ENCODE measurements around the gene NUDT8. TPM values are rescaled to one million over a fixed set of nuclear protein-coding genes. Genes with fewer than 3 reads are reported as not detected.

Gene NUDT8
- total and polyA plus RNA-seq, 10 of the 15 experiments (the other 5 are each of a cell fraction or from before 2014, with no cell fraction given), result 0.32 to 18.2 (median 9.8) TPM

GRCh38 chr11:67600324-67601029 lies 29.3 kb downstream of the NUDT8 start (continued):
- TF ChIP-seq CREB1 (IDR thresholded peaks at IDR 0.05; ENCODE audit: low read depth) (no peak), STAT1 (conservative IDR thresholded peaks at IDR 0.05) (no peak), KDM1A (IDR thresholded peaks at IDR 0.05; ENCODE audit: borderline replicate concordance) (no peak), SP1 (IDR thresholded peaks at IDR 0.05; ENCODE audit: low read depth, low read length) (peak; percentile 72), RB1 (IDR thresholded peaks at IDR 0.05; ENCODE audit: borderline replicate concordance) (no peak; the same call in 1 of the 2 replicates), MTA3 (IDR thresholded peaks at IDR 0.05; ENCODE audit: borderline replicate concordance, low read length) (no peak), SMC3 (IDR thresholded peaks at IDR 0.05; ENCODE audit: borderline replicate concordance, low read length) (peak; percentile 22; the same call in 1 of the 2 replicates), HDAC6 (IDR thresholded peaks at IDR 0.05; ENCODE audit: unreplicated experiment) (no peak), IRF3 (IDR thresholded peaks at IDR 0.05) (no peak), HDAC2 (IDR thresholded peaks at IDR 0.05) (no peak), NBN (IDR thresholded peaks at IDR 0.05) (peak; percentile 57; the same call in 1 of the 2 replicates), POLR2AphosphoS5 (IDR thresholded peaks at IDR 0.05; ENCODE audit: low read length) (no peak), PAX5 (IDR thresholded peaks at IDR 0.05; ENCODE audit: borderline replicate concordance, low read depth, low read length) (peak; percentile 57; the same call in 1 of the 2 replicates), DPF2 (IDR thresholded peaks at IDR 0.05) (no peak), ESRRA (IDR thresholded peaks at IDR 0.05; ENCODE audit: low read length) (peak; percentile 93), YBX1 (IDR thresholded peaks at IDR 0.05) (no peak), CBX5 (IDR thresholded peaks at IDR 0.05; ENCODE audit: low read depth) (no peak), IRF4 (IDR thresholded peaks at IDR 0.05; ENCODE audit: low read depth, low read length) (no peak), ZBTB4 (CRISPR knock-in tag; IDR thresholded peaks at IDR 0.05) (no peak), CEBPB (IDR thresholded peaks at IDR 0.05; ENCODE audit: borderline replicate concordance in 1 of 2, low read depth in 2 of 2, low read length in 2 of 2) (no peak), FOXM1 (IDR thresholded peaks at IDR 0.05; ENCODE audit: low read depth, low read length) (peak; percentile 58; the same call in 1 of the 2 replicates), PML (IDR thresholded peaks at IDR 0.05; ENCODE audit: low read length) (no peak)
- TF ChIP-seq, protein P1, sequence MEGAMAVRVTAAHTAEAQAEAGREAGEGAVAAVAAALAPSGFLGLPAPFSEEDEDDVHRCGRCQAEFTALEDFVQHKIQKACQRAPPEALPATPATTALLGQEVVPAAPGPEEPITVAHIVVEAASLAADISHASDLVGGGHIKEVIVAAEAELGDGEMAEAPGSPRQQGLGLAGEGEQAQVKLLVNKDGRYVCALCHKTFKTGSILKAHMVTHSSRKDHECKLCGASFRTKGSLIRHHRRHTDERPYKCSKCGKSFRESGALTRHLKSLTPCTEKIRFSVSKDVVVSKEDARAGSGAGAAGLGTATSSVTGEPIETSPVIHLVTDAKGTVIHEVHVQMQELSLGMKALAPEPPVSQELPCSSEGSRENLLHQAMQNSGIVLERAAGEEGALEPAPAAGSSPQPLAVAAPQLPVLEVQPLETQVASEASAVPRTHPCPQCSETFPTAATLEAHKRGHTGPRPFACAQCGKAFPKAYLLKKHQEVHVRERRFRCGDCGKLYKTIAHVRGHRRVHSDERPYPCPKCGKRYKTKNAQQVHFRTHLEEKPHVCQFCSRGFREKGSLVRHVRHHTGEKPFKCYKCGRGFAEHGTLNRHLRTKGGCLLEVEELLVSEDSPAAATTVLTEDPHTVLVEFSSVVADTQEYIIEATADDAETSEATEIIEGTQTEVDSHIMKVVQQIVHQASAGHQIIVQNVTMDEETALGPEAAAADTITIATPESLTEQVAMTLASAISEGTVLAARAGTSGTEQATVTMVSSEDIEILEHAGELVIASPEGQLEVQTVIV (IDR thresholded peaks at IDR 0.05; ENCODE audit: borderline replicate concordance, partially characterized antibody), result no peak
- TF ChIP-seq, protein P2, sequence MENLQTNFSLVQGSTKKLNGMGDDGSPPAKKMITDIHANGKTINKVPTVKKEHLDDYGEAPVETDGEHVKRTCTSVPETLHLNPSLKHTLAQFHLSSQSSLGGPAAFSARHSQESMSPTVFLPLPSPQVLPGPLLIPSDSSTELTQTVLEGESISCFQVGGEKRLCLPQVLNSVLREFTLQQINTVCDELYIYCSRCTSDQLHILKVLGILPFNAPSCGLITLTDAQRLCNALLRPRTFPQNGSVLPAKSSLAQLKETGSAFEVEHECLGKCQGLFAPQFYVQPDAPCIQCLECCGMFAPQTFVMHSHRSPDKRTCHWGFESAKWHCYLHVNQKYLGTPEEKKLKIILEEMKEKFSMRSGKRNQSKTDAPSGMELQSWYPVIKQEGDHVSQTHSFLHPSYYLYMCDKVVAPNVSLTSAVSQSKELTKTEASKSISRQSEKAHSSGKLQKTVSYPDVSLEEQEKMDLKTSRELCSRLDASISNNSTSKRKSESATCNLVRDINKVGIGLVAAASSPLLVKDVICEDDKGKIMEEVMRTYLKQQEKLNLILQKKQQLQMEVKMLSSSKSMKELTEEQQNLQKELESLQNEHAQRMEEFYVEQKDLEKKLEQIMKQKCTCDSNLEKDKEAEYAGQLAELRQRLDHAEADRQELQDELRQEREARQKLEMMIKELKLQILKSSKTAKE (IDR thresholded peaks at IDR 0.05; ENCODE audit: low read depth, poor library complexity, severe bottlenecking), result peak; percentile 19
